Stomach (tissue), 9 donors: Measurements from ENCODE around the gene PPP1R13B. TPM values are rescaled to one million over a fixed set of nuclear protein-coding genes. Genes with fewer than 3 reads are reported as not detected.
"Not testable (repeated sequence)": the region's sequence is repeated elsewhere in the genome, so short reads cannot be mapped to it uniquely, and the experiment has no call there.

Source experiments
- DNase-seq, 2 donors: peaks; one replicate each; pipeline versions ENCODE4 v3.0.0 to v3.0.0-alpha.2; 2013 to 2019
- H3K27ac ChIP-seq, 5 donors: fragments of 200-600 bp in 4 of 5; sonication (generic) in 4 of 5; one replicate each; pipeline ENCODE4 v1.5.1; 2013 to 2019; ENCODE audit warnings: mild to moderate bottlenecking in 1 of 5, moderate library complexity in 1 of 5
- H3K27me3 ChIP-seq, 3 donors: fragments of 200-600 bp; sonication (generic); one replicate each; pipeline ENCODE4 v1.5.1; 2017 to 2019; ENCODE audit warnings: mixed run types in 1 of 3
- H3K36me3 ChIP-seq, 4 donors: fragments of 200-600 bp; sonication (generic); 1 replicate in 3 of 4; 2 replicates in 1 of 4; pipeline ENCODE4 v1.5.1; 2016 to 2019
- H3K4me1 ChIP-seq, 4 donors: fragments of 200-600 bp; sonication (generic); one replicate each; pipeline ENCODE4 v1.5.1; 2016 to 2019
- H3K4me3 ChIP-seq, 4 donors: fragments of 200-600 bp; sonication (generic) in 3 of 4; one replicate each; pipeline ENCODE4 v1.5.1; 2016 to 2019; ENCODE audit warnings: mild to moderate bottlenecking in 1 of 4
- H3K9me3 ChIP-seq, 4 donors: fragments of 200-600 bp; sonication (generic); one replicate each; pipeline ENCODE4 v1.5.1; 2016 to 2019
- EP300 ChIP-seq: sonication (generic); formaldehyde crosslinking; IDR thresholded peaks from one replicate; pipeline ENCODE4 v1.6.1; 2017; ENCODE audit warnings: antibody characterized with exemption
- POLR2A ChIP-seq, 4 donors: fragments of 450-650 bp; IDR thresholded peaks; one replicate each; pipeline ENCODE4 v1.6.1; 2016; ENCODE audit warnings: antibody characterized with exemption in 4 of 4, control low read depth in 2 of 4, mild to moderate bottlenecking in 1 of 4, moderate library complexity in 1 of 4
- POLR2AphosphoS5 ChIP-seq, 3 donors: sonication (generic); formaldehyde crosslinking; IDR thresholded peaks; one replicate each; pipeline ENCODE4 v1.6.1; 2016; ENCODE audit warnings: antibody characterized with exemption in 3 of 3
- WGBS, 5 donors: extraction: QIAGEN DNeasy Blood & Tissue Kit in 3 of 5; methylation state at CpG; one replicate each; pipeline versions ENCODE4 v1.1.5 to v1.1.7; 2013 to 2018; 5-methylcytosine and 5-hydroxymethylcytosine counted together
- intact Hi-C: fragments of 100-400 bp; cut with DNase I; formaldehyde crosslinking; loops from one replicate; pipeline ENCODE4 v1.15.1; 2023; ENCODE audit warnings: low total_unique reads
- polyA plus RNA-seq, 3 donors: library from polyadenylated mRNA; stranded (reverse); fragments of 200-250 nt; gene quantifications; one replicate each; pipeline ENCODE4 v1.2.3, GENCODE V29; 2013
- total RNA-seq, 5 donors: library from RNA; depleted of rRNA; stranded (reverse); fragments of >200 nt; gene quantifications; one replicate each; pipeline versions ENCODE4 v1.1.0 to v1.2.3, GENCODE V29; 2014 to 2016
- TF ChIP-seq, protein P1 (sequence below), 7 experiments: fragments of 450-650 bp in 4 of 7; fragments of 200-600 bp in 3 of 7; sonication (generic) in 3 of 7; IDR thresholded peaks; one replicate each; pipeline ENCODE4 v1.5.1; 2016 to 2019; ENCODE audit warnings: antibody characterized with exemption in 7 of 7, control low read depth in 2 of 7, mild to moderate bottlenecking in 1 of 7
- donor health status: healthy with polysubstance abuse.
- donor health status: Bipolar disorder and iron deficiency.
- donor health status: healthy.

PPP1R13B gene
- total and polyA plus RNA-seq, 8 donors: 10.8 to 84.0 (median 18.3) TPM

DNA sequence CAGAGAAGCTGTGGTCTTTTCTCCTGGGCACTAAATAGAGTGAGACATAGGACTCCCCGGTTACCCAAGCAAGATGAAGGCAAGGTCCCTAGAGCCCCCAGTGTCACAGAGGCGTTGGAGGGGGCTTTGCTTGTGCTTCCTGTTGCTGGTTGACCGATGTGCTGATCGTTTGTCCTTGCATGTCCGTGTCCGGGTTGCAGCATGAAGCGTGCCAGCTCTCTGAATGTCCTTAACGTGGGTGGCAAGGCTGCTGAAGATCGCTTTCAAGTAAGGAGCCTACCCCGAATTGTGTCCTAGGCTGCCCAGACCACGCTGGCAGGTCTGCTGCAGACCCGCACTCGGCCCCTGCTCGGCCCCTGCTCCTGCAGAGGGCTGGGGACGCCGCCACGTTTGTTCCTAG, 155.2 kb downstream of the PPP1R13B start:
- intact Hi-C loops: no loop called here
- TF ChIP-seq EP300: no peak

GRCh38 chr14:103691655-103692054, 155.7 kb downstream of the PPP1R13B start:
- H3K27ac ChIP-seq, DNase-seq, intact Hi-C loops, H3K9me3 ChIP-seq, H3K4me3 ChIP-seq, H3K27me3 ChIP-seq: not testable (repeated sequence)
- Histone ChIP-seq H3K36me3 (peaks cover 44 to 87% (median 80%) of the 10 kb centered on the region in 4 donors), H3K4me1 (peaks cover 23 to 48% (median 36%) of the 10 kb centered on the region in 4 donors)
- 78 to 92% (median 90%) methylated on average over 5 of the region's 5 CpGs for WGBS, 5 donors

More for the DNA sequence above, 155.2 kb downstream of the PPP1R13B start:
- Histone ChIP-seq H3K4me3 (no peak overlapping the region), H3K9me3 (no peaks in the 10 kb centered on the region), H3K27ac (no peak overlapping the region), H3K4me1 (peaks cover 27 to 53% (median 41%) of the 10 kb centered on the region in 4 donors), H3K36me3 (peaks cover 40 to 82% (median 76%) of the 10 kb centered on the region in 4 donors), H3K27me3 (no peaks in the 10 kb centered on the region)
- WGBS, 5 donors: 89 to 96% (median 94%) methylated on average over 10 to 17 of the region's 17 CpGs
- DNase-seq: no peak

DNA sequence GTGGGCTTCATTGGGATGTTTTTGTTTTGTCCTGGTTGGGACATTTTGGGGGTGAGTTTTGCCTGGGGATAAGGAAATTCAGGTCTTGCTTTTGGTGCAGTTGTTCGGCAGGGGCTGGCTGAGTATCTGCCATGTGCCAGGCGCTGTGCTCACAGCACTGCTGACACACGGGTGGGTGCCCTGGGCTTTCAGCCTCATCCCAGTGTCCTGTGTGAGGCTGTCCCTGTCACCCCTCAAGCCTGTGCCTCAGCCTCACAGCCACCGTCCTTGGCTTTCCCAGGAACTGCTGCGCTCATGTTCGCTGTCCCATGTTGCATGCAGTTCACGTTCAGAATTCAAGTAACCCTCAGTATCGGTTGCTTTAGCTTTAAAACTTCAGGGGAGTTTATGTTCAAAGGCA, 157.0 kb downstream of the PPP1R13B start:
- Histone ChIP-seq H3K4me1 (peaks cover 11 to 40% (median 23%) of the 10 kb centered on the region in 4 donors), H3K27me3 (no peaks in the 10 kb centered on the region), H3K9me3 (no peaks in the 10 kb centered on the region), H3K36me3 (peaks cover 47 to 95% (median 94%) of the 10 kb centered on the region in 4 donors), H3K4me3 (no peak overlapping the region), H3K27ac (peak overlapping the region in 1 of 5 donors; percentile 5)
- DNase-seq: no peak
- TF ChIP-seq, protein P1, sequence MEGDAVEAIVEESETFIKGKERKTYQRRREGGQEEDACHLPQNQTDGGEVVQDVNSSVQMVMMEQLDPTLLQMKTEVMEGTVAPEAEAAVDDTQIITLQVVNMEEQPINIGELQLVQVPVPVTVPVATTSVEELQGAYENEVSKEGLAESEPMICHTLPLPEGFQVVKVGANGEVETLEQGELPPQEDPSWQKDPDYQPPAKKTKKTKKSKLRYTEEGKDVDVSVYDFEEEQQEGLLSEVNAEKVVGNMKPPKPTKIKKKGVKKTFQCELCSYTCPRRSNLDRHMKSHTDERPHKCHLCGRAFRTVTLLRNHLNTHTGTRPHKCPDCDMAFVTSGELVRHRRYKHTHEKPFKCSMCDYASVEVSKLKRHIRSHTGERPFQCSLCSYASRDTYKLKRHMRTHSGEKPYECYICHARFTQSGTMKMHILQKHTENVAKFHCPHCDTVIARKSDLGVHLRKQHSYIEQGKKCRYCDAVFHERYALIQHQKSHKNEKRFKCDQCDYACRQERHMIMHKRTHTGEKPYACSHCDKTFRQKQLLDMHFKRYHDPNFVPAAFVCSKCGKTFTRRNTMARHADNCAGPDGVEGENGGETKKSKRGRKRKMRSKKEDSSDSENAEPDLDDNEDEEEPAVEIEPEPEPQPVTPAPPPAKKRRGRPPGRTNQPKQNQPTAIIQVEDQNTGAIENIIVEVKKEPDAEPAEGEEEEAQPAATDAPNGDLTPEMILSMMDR (IDR thresholded peaks at IDR 0.05): no peak
- TF ChIP-seq POLR2A (IDR thresholded peaks at IDR 0.05) (no peak), EP300 (no peak), POLR2AphosphoS5 (IDR thresholded peaks at IDR 0.05) (no peak)
- WGBS, 5 donors: 78 to 92% (median 87%) methylated on average over 8 of the region's 8 CpGs
- intact Hi-C loops: no loop called here

DNA sequence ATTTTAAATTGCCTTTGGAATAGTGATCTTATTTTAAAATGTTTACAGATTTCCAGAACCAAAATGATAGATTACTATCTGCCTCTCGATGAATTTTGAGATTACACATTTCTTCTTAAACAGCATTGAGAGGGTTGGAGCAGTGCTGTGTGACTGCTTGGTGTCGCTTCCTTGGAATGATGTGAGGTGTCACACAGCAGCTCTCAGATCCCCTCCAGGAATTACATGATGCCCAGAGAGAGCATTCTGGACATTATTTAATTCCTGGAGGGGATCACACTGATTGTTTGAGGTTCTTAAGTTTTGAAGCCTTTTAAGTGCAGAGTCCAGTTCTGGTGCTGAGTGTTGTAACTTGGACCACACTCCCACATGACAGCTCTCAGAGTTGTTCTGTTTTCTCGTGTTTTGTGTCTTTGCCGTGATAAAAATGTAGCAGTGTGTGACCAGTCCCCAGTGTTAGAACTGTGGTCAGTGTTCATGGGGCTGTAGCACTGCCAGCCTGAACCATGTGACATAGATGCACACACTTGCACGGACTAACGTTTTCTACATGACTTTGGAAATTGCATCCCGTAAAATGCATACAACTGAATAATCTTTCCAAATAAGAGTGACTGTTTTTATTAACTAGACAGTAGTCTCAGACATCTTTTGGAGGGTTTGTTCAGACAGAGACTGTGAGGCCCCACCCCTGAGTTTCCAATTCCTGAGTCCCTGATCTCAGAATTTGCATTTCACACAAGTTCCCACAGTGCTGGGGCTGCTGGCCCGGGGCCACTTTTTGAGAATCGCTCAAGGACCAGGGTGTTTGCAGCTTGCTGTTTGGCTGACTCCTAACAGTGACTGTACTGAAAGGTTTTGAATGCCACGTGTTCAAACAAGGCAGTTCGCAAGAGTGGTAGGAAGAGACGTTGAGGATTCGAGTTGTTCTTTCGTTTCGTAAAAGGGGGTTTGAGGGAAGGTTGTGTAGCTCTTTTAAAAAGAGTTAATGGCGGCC, 158.2 kb downstream of the PPP1R13B start:
- peak overlapping the region in 3 of 5 donors; percentile 1 to 26 (median 8) for H3K27ac ChIP-seq
- no peak for DNase-seq
- H3K4me3 ChIP-seq: no peak overlapping the region
- peaks cover 11 to 38% (median 20%) of the 10 kb centered on the region in 4 donors for H3K4me1 ChIP-seq
- H3K27me3 ChIP-seq: no peaks in the 10 kb centered on the region
- TF ChIP-seq POLR2A (IDR thresholded peaks at IDR 0.05): no peak
- TF ChIP-seq EP300: no peak
- TF ChIP-seq, protein P1 (IDR thresholded peaks at IDR 0.05): no peak
- TF ChIP-seq POLR2AphosphoS5 (IDR thresholded peaks at IDR 0.05): no peak
- 62 to 83% (median 77%) methylated on average over 16 of the region's 16 CpGs for WGBS, 5 donors
- no peaks in the 10 kb centered on the region for H3K9me3 ChIP-seq
- peaks cover 51 to 97% (median 96%) of the 10 kb centered on the region in 4 donors for H3K36me3 ChIP-seq
- intact Hi-C loops: no loop called here

DNA sequence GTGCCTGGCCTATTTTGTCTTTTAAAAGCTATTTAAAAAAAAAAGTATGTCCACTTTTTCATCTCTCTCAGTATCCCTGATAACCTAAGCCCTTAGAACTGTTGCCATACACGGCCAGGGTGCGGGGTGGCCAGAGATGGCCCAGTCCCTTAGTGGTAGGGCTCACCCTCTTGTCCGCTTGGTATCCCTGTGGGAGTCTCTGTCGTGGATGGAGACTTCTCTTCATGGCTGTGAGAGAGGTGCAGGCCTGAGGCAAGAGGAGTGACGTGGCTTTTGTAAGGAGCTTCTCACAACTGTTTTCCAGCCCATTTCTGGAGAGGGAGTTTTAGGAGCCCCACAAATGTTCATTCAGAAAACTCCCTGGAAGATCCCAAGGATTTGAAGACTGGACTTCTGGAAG, 158.9 kb downstream of the PPP1R13B start:
- WGBS, 5 donors: 78 to 90% (median 89%) methylated on average over 5 of the region's 5 CpGs
- Histone ChIP-seq H3K36me3 (peaks cover 47 to 97% (median 96%) of the 10 kb centered on the region in 4 donors), H3K27me3 (no peaks in the 10 kb centered on the region), H3K9me3 (no peaks in the 10 kb centered on the region), H3K4me1 (peaks cover 5 to 32% (median 17%) of the 10 kb centered on the region in 4 donors), H3K4me3 (no peak overlapping the region), H3K27ac (peak overlapping the region in 1 of 5 donors; percentile 8)
- no peak for TF ChIP-seq POLR2AphosphoS5 (IDR thresholded peaks at IDR 0.05)
- TF ChIP-seq, protein P1 (IDR thresholded peaks at IDR 0.05): no peak
- TF ChIP-seq EP300: no peak
- TF ChIP-seq POLR2A (IDR thresholded peaks at IDR 0.05): no peak
- no peak for DNase-seq
- intact Hi-C loops: no loop called here
